Upper lobe of left lung (tissue), 6 donors: ENCODE measurements around the gene PTPN13. TPM values are rescaled to one million over a fixed set of nuclear protein-coding genes. Genes with fewer than 3 reads are reported as not detected.

Source experiments
- ATAC-seq, 2 donors: fragments of 200-7000 bp; cut with Tn5 transposase; one replicate each; pipeline ENCODE4 v1.9.1; 2022; ENCODE audit warnings: mild to moderate bottlenecking in 2 of 2, moderate library complexity in 2 of 2; ENCODE audit not compliant: low FRiP score in 2 of 2
- DNase-seq, 2 donors: peaks; one replicate each; pipeline ENCODE4 v3.0.0-alpha.2; 2019 to 2020
- H3K27ac ChIP-seq, 4 donors: fragments of 200-600 bp; sonication (generic); one replicate each; pipeline ENCODE4 v1.5.1; 2016 to 2019
- H3K27me3 ChIP-seq, 4 donors: fragments of 200-600 bp; sonication (generic); one replicate each; pipeline ENCODE4 v1.5.1; 2017 to 2019
- H3K36me3 ChIP-seq, 4 donors: fragments of 200-600 bp; sonication (generic); one replicate each; pipeline ENCODE4 v1.5.1; 2016 to 2019
- H3K4me1 ChIP-seq, 4 donors: fragments of 200-600 bp; sonication (generic); one replicate each; pipeline ENCODE4 v1.5.1; 2018 to 2019
- H3K4me3 ChIP-seq, 4 donors: fragments of 200-600 bp; sonication (generic); one replicate each; pipeline ENCODE4 v1.5.1; 2017 to 2019; ENCODE audit warnings: mild to moderate bottlenecking in 2 of 4, moderate library complexity in 1 of 4
- H3K9me3 ChIP-seq, 4 donors: fragments of 200-600 bp; sonication (generic); one replicate each; pipeline ENCODE4 v1.5.1; 2018 to 2019
- EP300 ChIP-seq, 4 donors: sonication (generic); formaldehyde crosslinking; IDR thresholded peaks; one replicate each; pipeline ENCODE4 v1.5.1; 2017; ENCODE audit warnings: antibody characterized with exemption in 4 of 4, control low read depth in 2 of 4
- POLR2A ChIP-seq, 4 donors: fragments of 450-650 bp; IDR thresholded peaks; one replicate each; pipeline ENCODE4 v1.5.1; 2016 to 2017; ENCODE audit warnings: antibody characterized with exemption in 4 of 4, mild to moderate bottlenecking in 2 of 4
- POLR2AphosphoS5 ChIP-seq, 2 donors: sonication (generic); formaldehyde crosslinking; IDR thresholded peaks; one replicate each; pipeline ENCODE4 v1.5.1; 2017; ENCODE audit warnings: antibody characterized with exemption in 2 of 2
- WGBS, 2 donors: methylation state at CpG; one replicate each; pipeline ENCODE4 v1.1.5; 2017 to 2018; 5-methylcytosine and 5-hydroxymethylcytosine counted together
- total RNA-seq, 6 donors: library from RNA; depleted of rRNA in 4 of 6; stranded (reverse); fragments of >200 nt in 4 of 6; gene quantifications; one replicate each; pipeline versions ENCODE4 v1.1.0 to v1.2.1, GENCODE V29; 2016 to 2021
- TF ChIP-seq, protein P1 (sequence below), 6 experiments: fragments of 450-650 bp in 4 of 6; fragments of 200-600 bp in 2 of 6; sonication (generic) in 2 of 6; IDR thresholded peaks; one replicate each; pipeline ENCODE4 v1.5.1; 2016 to 2019; ENCODE audit warnings: antibody characterized with exemption in 6 of 6
- donor health status: DM: no; HTN: no; CAD: no; lungs with moderate emphysema.
- donor health status: DM: no; HTN: yes; CAD: no; lungs with severe emphysema.

Gene PTPN13
- total RNA-seq, 6 donors from 2014 or later: 50.1 to 163 (median 96.7) TPM

DNA sequence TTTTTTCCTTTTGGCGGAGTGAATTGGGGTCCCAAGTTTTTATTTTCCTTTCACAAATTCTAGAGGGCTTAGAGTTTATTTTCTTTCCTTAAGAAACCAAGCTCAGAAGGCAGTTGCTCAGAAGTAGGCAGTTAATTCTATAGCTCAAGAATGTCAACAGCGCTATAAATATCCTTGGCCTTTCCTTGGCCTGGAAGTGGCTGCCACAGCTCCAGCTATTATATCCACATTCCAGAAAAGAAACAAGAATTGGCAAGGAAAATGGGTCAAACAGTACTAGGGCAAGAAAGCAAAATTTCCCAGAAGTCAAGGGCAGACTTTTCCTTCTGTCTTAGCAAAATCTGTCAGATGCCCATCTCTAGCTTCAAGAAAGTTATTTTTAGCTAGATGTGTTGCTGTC lies 224.1 kb downstream of the PTPN13 start:
- 86 to 90% methylated on average over 2 of the region's 2 CpGs for WGBS, 2 donors
- H3K4me1 ChIP-seq: no peaks in the 10 kb centered on the region
- peaks cover 0 to 9% (median 3%) of the 10 kb centered on the region in 4 donors for H3K36me3 ChIP-seq
- H3K27ac ChIP-seq: no peak overlapping the region
- no peak overlapping the region for H3K4me3 ChIP-seq
- H3K9me3 ChIP-seq: peaks cover 0 to 8% (median 3%) of the 10 kb centered on the region in 4 donors
- TF ChIP-seq, protein P1, sequence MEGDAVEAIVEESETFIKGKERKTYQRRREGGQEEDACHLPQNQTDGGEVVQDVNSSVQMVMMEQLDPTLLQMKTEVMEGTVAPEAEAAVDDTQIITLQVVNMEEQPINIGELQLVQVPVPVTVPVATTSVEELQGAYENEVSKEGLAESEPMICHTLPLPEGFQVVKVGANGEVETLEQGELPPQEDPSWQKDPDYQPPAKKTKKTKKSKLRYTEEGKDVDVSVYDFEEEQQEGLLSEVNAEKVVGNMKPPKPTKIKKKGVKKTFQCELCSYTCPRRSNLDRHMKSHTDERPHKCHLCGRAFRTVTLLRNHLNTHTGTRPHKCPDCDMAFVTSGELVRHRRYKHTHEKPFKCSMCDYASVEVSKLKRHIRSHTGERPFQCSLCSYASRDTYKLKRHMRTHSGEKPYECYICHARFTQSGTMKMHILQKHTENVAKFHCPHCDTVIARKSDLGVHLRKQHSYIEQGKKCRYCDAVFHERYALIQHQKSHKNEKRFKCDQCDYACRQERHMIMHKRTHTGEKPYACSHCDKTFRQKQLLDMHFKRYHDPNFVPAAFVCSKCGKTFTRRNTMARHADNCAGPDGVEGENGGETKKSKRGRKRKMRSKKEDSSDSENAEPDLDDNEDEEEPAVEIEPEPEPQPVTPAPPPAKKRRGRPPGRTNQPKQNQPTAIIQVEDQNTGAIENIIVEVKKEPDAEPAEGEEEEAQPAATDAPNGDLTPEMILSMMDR (IDR thresholded peaks at IDR 0.05): no peak
- no peak for TF ChIP-seq POLR2AphosphoS5 (IDR thresholded peaks at IDR 0.05)
- TF ChIP-seq EP300 (IDR thresholded peaks at IDR 0.05): no peak
- TF ChIP-seq POLR2A (IDR thresholded peaks at IDR 0.05): no peak
- H3K27me3 ChIP-seq: no peaks in the 10 kb centered on the region
- ATAC-seq (no peak), DNase-seq (no peak)

DNA sequence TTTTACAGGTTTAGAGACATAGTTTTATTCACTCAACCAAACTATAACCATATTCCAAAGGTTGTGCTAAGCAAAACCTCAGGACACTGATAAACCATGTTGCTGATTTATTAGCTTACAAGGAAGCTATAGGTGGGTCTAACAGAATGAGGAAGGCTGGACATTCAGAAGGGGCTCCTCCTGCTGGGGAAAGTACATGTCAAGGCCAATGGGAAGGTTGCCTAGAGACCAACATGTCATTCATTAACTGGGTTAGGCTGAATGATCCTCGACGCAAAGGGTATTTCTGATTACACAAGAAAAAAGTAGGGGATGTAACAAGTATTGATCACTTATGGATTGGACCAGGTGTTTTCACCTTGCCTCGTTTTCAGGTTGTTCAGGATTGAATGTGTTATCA lies 224.7 kb downstream of the PTPN13 start:
- Histone ChIP-seq H3K36me3 (peaks cover 0 to 6% (median 3%) of the 10 kb centered on the region in 4 donors), H3K4me3 (no peak overlapping the region), H3K4me1 (no peaks in the 10 kb centered on the region), H3K27ac (no peak overlapping the region), H3K27me3 (no peaks in the 10 kb centered on the region), H3K9me3 (peaks cover 0 to 8% (median 3%) of the 10 kb centered on the region in 4 donors)
- no peak for TF ChIP-seq POLR2AphosphoS5 (IDR thresholded peaks at IDR 0.05)
- no peak for TF ChIP-seq EP300 (IDR thresholded peaks at IDR 0.05)
- TF ChIP-seq, protein P1 (IDR thresholded peaks at IDR 0.05): no peak
- TF ChIP-seq POLR2A (IDR thresholded peaks at IDR 0.05): no peak
- DNase-seq (no peak), ATAC-seq (no peak)
- 82 to 95% methylated on average over 3 of the region's 3 CpGs for WGBS, 2 donors

DNA sequence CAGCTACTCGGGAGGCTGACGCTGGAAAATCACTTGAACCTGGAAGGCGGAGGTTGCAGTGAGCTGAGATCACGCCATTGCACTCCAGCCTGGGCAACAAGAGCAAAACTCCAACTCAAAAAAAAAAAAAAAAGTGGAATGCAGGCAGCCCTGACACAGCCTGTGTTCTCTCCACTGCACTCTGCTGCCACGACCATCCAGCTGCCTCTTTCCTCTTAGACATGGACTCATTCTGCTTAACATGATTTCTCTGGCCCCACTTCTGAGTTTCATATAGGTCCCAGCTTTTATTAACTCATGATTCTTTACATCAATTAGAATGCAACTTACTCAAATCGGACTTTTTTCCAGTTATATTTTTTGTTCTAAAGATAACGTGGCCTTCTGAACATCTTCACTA lies 225.4 kb downstream of the PTPN13 start:
- no peak for DNase-seq
- peaks cover 0 to 3% (median 2%) of the 10 kb centered on the region in 4 donors for H3K36me3 ChIP-seq
- H3K4me3 ChIP-seq: no peak overlapping the region
- 82% methylated on average over 7 of the region's 7 CpGs for WGBS, 2 donors
- H3K27me3 ChIP-seq: no peaks in the 10 kb centered on the region
- no peak for ATAC-seq
- TF ChIP-seq, protein P1 (IDR thresholded peaks at IDR 0.05): no peak
- TF ChIP-seq POLR2A (IDR thresholded peaks at IDR 0.05) (no peak), EP300 (IDR thresholded peaks at IDR 0.05) (no peak)
- peaks cover 0 to 8% (median 3%) of the 10 kb centered on the region in 4 donors for H3K9me3 ChIP-seq
- H3K27ac ChIP-seq: no peak overlapping the region
- H3K4me1 ChIP-seq: no peaks in the 10 kb centered on the region

DNA sequence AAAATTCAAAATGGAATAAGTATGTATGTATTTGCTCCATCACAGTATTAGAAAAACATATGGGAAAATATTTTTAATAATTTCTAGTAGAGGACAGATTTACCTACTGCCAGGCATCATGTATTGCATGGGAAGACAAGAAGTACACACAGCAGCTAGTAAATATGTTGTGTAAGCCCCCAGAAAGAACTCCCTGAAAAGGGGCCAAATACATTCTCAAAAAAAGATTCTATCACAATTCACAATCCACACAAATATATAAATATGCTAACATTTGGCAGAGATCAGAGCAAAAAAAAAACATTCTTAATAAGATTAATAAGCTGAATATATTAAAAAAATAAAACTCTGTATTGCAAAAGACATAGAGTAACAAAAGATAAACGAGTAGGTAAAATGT lies 227.0 kb downstream of the PTPN13 start:
- DNase-seq (no peak), ATAC-seq (no peak)
- no peak overlapping the region for H3K4me3 ChIP-seq
- no peaks in the 10 kb centered on the region for H3K4me1 ChIP-seq
- H3K27ac ChIP-seq: no peak overlapping the region
- H3K36me3 ChIP-seq: no peaks in the 10 kb centered on the region
- peaks cover 0 to under 1% (median 0%) of the 10 kb centered on the region in 4 donors for H3K9me3 ChIP-seq
- TF ChIP-seq POLR2A (IDR thresholded peaks at IDR 0.05) (no peak), EP300 (IDR thresholded peaks at IDR 0.05) (no peak), POLR2AphosphoS5 (IDR thresholded peaks at IDR 0.05) (no peak)
- TF ChIP-seq, protein P1 (IDR thresholded peaks at IDR 0.05): no peak
- 42 to 50% methylated on average over 1 of the region's 1 CpG for WGBS, 2 donors
- H3K27me3 ChIP-seq: no peaks in the 10 kb centered on the region

DNA sequence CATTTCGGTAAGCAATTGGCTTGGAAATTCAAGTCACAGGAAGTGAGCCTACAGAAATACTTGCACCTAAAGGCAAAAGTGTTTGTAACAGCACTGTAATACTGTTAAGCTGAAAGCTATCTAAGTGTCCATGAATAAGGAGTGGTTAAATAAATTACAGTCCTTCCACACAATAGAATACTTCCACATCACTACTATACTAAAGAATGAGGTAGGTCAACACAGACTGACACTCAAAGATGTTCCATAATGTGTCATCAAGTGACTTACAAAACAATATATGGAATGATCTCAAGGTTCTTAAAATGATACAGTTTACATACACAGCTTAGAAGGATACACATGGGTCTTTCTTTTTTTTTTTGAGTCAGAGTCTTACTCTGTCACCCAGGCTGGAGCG lies 228.0 kb downstream of the PTPN13 start:
- H3K4me1 ChIP-seq: no peaks in the 10 kb centered on the region
- H3K27ac ChIP-seq: no peak overlapping the region
- H3K36me3 ChIP-seq: no peaks in the 10 kb centered on the region
- WGBS, 2 donors: 89 to 94% methylated on average over 2 of the region's 2 CpGs
- no peak overlapping the region for H3K4me3 ChIP-seq
- TF ChIP-seq EP300 (IDR thresholded peaks at IDR 0.05): no peak
- no peak for TF ChIP-seq POLR2A (IDR thresholded peaks at IDR 0.05)
- TF ChIP-seq, protein P1 (IDR thresholded peaks at IDR 0.05): no peak
- no peak for TF ChIP-seq POLR2AphosphoS5 (IDR thresholded peaks at IDR 0.05)
- DNase-seq: no peak
- no peaks in the 10 kb centered on the region for H3K9me3 ChIP-seq
- ATAC-seq: no peak
- H3K27me3 ChIP-seq: no peaks in the 10 kb centered on the region
